Activated B cell treated with CpG ODN at 0.5 μM for 24 hours (primary cell): Measurements from ENCODE around the gene STXBP3. TPM values are rescaled to one million over a fixed set of nuclear protein-coding genes. Genes with fewer than 3 reads are reported as not detected.

Experiments used
- ATAC-seq: fragments of 200-7000 bp; cut with Tn5 transposase; one replicate; pipeline ENCODE4 v1.10.0; 2021; ENCODE audit warnings: low read depth, mild to moderate bottlenecking, moderate library complexity
- CTCF ChIA-PET: fragments of 350-600 bp; sonication (Branson Sonifier 250); formaldehyde crosslinking; loops from one replicate; lab custom pipeline; 2021; ENCODE audit warnings: antibody characterized with exemption; lab: Charles Lee
- POLR2A ChIA-PET: fragments of 350-600 bp; sonication (Branson Sonifier 250); formaldehyde crosslinking; loops from one replicate; lab custom pipeline; 2021; ENCODE audit warnings: antibody characterized with exemption; lab: Charles Lee
- DNase-seq: peaks from one replicate; pipeline ENCODE4 v3.0.0; 2022
- H3K27ac Mint-ChIP-seq: one replicate; pipeline ENCODE4 v1.8.0; 2020; ENCODE audit warnings: mixed read lengths
- H3K27me3 Mint-ChIP-seq: one replicate; pipeline ENCODE4 v1.8.0; 2021; ENCODE audit warnings: mixed read lengths
- H3K36me3 Mint-ChIP-seq: one replicate; pipeline ENCODE4 v1.8.0; 2021; ENCODE audit warnings: low read depth, mixed read lengths
- H3K4me1 Mint-ChIP-seq: one replicate; pipeline ENCODE4 v1.8.0; 2021; ENCODE audit warnings: mixed read lengths
- H3K4me3 Mint-ChIP-seq: one replicate; pipeline ENCODE4 v1.8.0; 2020; ENCODE audit warnings: mild to moderate bottlenecking, mixed read lengths
- H3K9me3 Mint-ChIP-seq: one replicate; pipeline ENCODE4 v1.8.0; 2020; ENCODE audit warnings: mixed read lengths
- intact Hi-C: fragments of 100-400 bp; cut with micrococcal nuclease; formaldehyde crosslinking; loops from one replicate; pipeline ENCODE4 v1.15.1; 2024
- total RNA-seq: library from RNA; stranded (reverse); gene quantifications from 2 replicates; pipeline ENCODE4 v1.2.3, GENCODE V29; 2022
- TF ChIP-seq, protein P1 (sequence below): fragments of 200-600 bp; IDR thresholded peaks from one replicate; pipeline ENCODE4 v1.8.0; 2022; ENCODE audit warnings: antibody characterized with exemption, mild to moderate bottlenecking

Gene STXBP3
- total RNA-seq, 1 donor from 2014 or later, result 46.4 TPM

- ATAC-seq (no peak), DNase-seq (no peak)
- Mint-ChIP-seq H3K27me3 (no peaks in the 10 kb centered on the region), H3K4me3 (no peak overlapping the region), H3K9me3 (no peaks in the 10 kb centered on the region), H3K27ac (no peak overlapping the region), H3K36me3 (no peaks in the 10 kb centered on the region), H3K4me1 (peaks cover 2% of the 10 kb centered on the region)
- CTCF ChIA-PET, result no interaction called here
- POLR2A ChIA-PET, result no interaction called here
- intact Hi-C loops, result no loop called here
- TF ChIP-seq, protein P1, sequence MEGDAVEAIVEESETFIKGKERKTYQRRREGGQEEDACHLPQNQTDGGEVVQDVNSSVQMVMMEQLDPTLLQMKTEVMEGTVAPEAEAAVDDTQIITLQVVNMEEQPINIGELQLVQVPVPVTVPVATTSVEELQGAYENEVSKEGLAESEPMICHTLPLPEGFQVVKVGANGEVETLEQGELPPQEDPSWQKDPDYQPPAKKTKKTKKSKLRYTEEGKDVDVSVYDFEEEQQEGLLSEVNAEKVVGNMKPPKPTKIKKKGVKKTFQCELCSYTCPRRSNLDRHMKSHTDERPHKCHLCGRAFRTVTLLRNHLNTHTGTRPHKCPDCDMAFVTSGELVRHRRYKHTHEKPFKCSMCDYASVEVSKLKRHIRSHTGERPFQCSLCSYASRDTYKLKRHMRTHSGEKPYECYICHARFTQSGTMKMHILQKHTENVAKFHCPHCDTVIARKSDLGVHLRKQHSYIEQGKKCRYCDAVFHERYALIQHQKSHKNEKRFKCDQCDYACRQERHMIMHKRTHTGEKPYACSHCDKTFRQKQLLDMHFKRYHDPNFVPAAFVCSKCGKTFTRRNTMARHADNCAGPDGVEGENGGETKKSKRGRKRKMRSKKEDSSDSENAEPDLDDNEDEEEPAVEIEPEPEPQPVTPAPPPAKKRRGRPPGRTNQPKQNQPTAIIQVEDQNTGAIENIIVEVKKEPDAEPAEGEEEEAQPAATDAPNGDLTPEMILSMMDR, result no peak
Observed at GRCh38 chr1:108829498-108829916, 83.0 kb downstream of the STXBP3 start.

DNA sequence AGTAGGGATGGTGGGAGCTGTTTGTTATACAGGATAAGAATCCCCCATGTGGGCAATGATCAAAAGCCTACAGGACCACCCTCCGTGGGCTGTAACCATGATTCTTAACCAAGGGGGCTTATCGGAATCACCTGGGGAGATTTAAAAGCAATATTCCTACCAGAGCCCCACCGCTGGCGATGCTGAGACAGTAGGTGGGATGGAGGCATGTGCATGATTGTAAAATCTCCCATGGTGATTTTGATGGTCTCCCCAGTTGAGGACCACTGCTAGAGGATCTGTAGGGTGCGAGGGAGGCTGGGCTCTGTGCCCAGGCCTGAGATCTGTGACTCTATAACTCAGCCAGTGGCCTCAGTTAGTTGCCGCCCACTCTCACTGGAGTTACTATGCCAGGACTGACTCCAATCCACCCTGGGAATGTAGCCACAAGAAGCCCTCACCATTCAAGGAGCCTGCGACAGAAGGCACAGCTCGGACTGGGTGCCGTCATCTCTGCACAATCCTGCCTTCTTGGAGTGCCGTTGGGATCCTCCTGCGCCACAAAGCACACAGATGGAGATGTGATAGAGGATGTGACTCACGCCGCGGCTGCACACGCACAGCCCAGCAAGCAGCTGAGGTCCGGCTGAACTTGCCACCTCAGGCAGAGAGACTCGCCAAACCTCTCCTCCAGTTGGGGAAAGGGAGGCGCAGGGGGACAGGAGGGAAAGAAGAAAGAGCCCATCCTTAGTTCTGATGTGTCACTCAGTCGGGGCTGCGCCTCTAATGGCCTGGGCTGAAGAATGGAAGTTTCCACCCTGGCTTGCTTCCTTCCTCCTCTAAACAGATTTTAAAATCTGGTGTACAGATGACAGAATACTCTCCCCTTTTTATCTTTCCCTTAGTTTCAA is 83.9 kb downstream of the STXBP3 start:
- H3K4me3 Mint-ChIP-seq, result no peak overlapping the region
- intact Hi-C loops, result no loop called here
- TF ChIP-seq, protein P1, result no peak

GRCh38 chr1:108831225-108831624 is 84.8 kb downstream of the STXBP3 start:
- ChIA-PET CTCF (no interaction called here), POLR2A (no interaction called here)
- Mint-ChIP-seq H3K9me3 (no peaks in the 10 kb centered on the region), H3K4me1 (peaks cover 2% of the 10 kb centered on the region), H3K27ac (no peak overlapping the region), H3K27me3 (no peaks in the 10 kb centered on the region), H3K4me3 (no peak overlapping the region), H3K36me3 (no peaks in the 10 kb centered on the region)
- no peak for ATAC-seq
- no peak for DNase-seq
- TF ChIP-seq, protein P1, result no peak
- intact Hi-C loops, result no loop called here

More for the DNA sequence above, 83.9 kb downstream of the STXBP3 start:
- no peak for ATAC-seq
- Mint-ChIP-seq H3K27me3 (no peaks in the 10 kb centered on the region), H3K36me3 (no peaks in the 10 kb centered on the region), H3K27ac (no peak overlapping the region), H3K9me3 (no peaks in the 10 kb centered on the region), H3K4me1 (peaks cover 2% of the 10 kb centered on the region)
- ChIA-PET CTCF (no interaction called here), POLR2A (no interaction called here)
- DNase-seq, result no peak

DNA sequence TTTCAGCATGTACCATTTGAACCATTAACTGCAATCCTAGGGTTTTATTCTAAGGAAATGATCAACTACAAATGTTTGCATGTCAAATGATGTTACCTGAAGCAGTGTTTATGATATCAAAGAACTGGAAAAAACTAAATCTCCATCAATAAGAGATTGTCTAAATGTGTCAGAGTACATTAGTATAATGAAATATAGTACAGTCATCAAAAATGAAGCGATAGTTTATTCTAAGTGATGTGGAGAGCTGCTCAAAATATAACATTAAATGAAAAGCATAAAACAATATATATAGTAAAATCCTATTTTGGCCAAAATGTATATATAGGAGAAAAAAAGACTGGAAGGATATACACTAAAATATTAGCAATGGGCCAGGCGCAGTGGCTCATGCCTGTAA is 86.5 kb downstream of the STXBP3 start:
- ChIA-PET CTCF (no interaction called here), POLR2A (no interaction called here)
- no peak for ATAC-seq
- H3K4me3 Mint-ChIP-seq, result no peak overlapping the region
- TF ChIP-seq, protein P1, result no peak
- peaks cover 2% of the 10 kb centered on the region for H3K4me1 Mint-ChIP-seq
- no peak for DNase-seq
- no peaks in the 10 kb centered on the region for H3K27me3 Mint-ChIP-seq
- no peak overlapping the region for H3K27ac Mint-ChIP-seq
- H3K9me3 Mint-ChIP-seq, result no peaks in the 10 kb centered on the region
- intact Hi-C loops, result no loop called here
- H3K36me3 Mint-ChIP-seq, result no peaks in the 10 kb centered on the region

DNA sequence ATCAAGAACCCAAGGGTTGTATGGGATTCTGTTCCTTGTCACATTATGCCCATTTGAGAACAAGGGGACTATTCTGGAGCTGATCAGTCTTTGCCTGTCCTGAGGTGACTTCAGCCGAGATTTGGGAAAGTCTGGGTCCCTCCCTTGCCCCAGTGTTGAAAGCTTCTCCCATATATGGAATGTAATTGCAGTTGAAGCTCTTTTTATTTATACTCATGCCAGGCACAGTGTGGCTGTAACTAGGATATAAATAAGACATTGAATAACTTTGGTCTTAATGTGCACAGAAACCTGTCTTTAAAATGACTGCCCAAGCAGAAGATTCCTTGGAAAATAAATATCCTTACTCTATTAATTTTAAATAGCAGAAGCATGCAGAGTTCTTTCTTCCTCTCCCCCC is 95.2 kb downstream of the STXBP3 start:
- Mint-ChIP-seq H3K27ac (no peak overlapping the region), H3K36me3 (no peaks in the 10 kb centered on the region), H3K4me3 (no peak overlapping the region), H3K27me3 (no peaks in the 10 kb centered on the region), H3K4me1 (no peaks in the 10 kb centered on the region), H3K9me3 (peaks cover 4% of the 10 kb centered on the region)
- no peak for DNase-seq
- intact Hi-C loops, result no loop called here
- no peak for ATAC-seq
- ChIA-PET POLR2A (no interaction called here), CTCF (no interaction called here)
- TF ChIP-seq, protein P1, result no peak
